HG03108 (cell line): Measurements from ENCODE around the gene SEMA5B.

Experiments
- ATAC-seq: cut with Tn5 transposase; IDR thresholded peaks from one replicate; pipeline ENCODE4 v1.9.1; 2021; ENCODE audit warnings: moderate library complexity; ENCODE audit not compliant: unreplicated experiment

SEMA5B gene

GRCh38 chr3:122908251-122908650 is 119.3 kb downstream of the SEMA5B start:
- ATAC-seq, result no peak

- no peak for ATAC-seq
These were observed 120.1 kb downstream of the SEMA5B start for GRCh38 chr3:122907471-122907870.

- no peak for ATAC-seq
These were observed 124.4 kb downstream of the SEMA5B start for GRCh38 chr3:122903171-122903570.

- ATAC-seq, result no peak
These were observed 125.2 kb downstream of the SEMA5B start for GRCh38 chr3:122902326-122902725.

- no peak for ATAC-seq
These were observed 129.3 kb downstream of the SEMA5B start for GRCh38 chr3:122898298-122898697.

GRCh38 chr3:122893754-122894668 is 133.6 kb downstream of the SEMA5B start:
- no peak for ATAC-seq

- no peak for ATAC-seq
These were observed 134.3 kb downstream of the SEMA5B start for GRCh38 chr3:122893282-122893681.

- no peak for ATAC-seq
These were observed 135.2 kb downstream of the SEMA5B start for GRCh38 chr3:122892118-122892960.

GRCh38 chr3:122890720-122891220 is 136.8 kb downstream of the SEMA5B start:
- no peak for ATAC-seq

- ATAC-seq, result no peak
These were observed 137.4 kb downstream of the SEMA5B start for GRCh38 chr3:122890077-122890719.

- ATAC-seq, result no peak
These were observed 140.6 kb downstream of the SEMA5B start for GRCh38 chr3:122886946-122887345.

- ATAC-seq, result no peak
These were observed 141.3 kb downstream of the SEMA5B start for GRCh38 chr3:122886251-122886650.

- no peak for ATAC-seq
These were observed 145.1 kb downstream of the SEMA5B start for GRCh38 chr3:122882361-122882947.

GRCh38 chr3:122880624-122881023 is 146.9 kb downstream of the SEMA5B start:
- no peak for ATAC-seq

GRCh38 chr3:122880173-122880572 is 147.4 kb downstream of the SEMA5B start:
- no peak for ATAC-seq

GRCh38 chr3:122875547-122876127 is 151.9 kb downstream of the SEMA5B start:
- no peak for ATAC-seq

GRCh38 chr3:122873741-122874515 is 153.6 kb downstream of the SEMA5B start:
- ATAC-seq, result no peak

- ATAC-seq, result no peak
These were observed 159.2 kb downstream of the SEMA5B start for GRCh38 chr3:122868322-122868721.

- no peak for ATAC-seq
These were observed 163.1 kb downstream of the SEMA5B start for GRCh38 chr3:122864498-122864897.

GRCh38 chr3:122862381-122862780 is 165.2 kb downstream of the SEMA5B start:
- ATAC-seq, result no peak
